B cell (primary cell): ENCODE measurements around the gene ABHD12B. TPM values are rescaled to one million over a fixed set of nuclear protein-coding genes. Genes with fewer than 3 reads are reported as not detected.

Source experiments
- ATAC-seq: fragments of 200-7000 bp; cut with Tn5 transposase; one replicate; pipeline ENCODE4 v1.10.0; 2021; ENCODE audit warnings: low read depth, mild to moderate bottlenecking, moderate number of reproducible peaks, moderate library complexity
- CTCF ChIA-PET: fragments of 350-600 bp; sonication (Branson Sonifier 250); formaldehyde crosslinking; loops from one replicate; lab custom pipeline; 2021; ENCODE audit warnings: antibody characterized with exemption, inconsistent platforms; lab: Charles Lee
- POLR2A ChIA-PET: fragments of 350-600 bp; sonication (Branson Sonifier 250); formaldehyde crosslinking; loops from one replicate; lab custom pipeline; 2021; ENCODE audit warnings: antibody characterized with exemption; lab: Charles Lee
- DNase-seq: peaks from one replicate; pipeline ENCODE4 v3.0.0; 2013
- H2AFZ ChIP-seq: 2 replicates; pipeline ENCODE4 v1.6.1; 2012; ENCODE audit warnings: mild to moderate bottlenecking, low read depth, low read length; ENCODE audit not compliant: insufficient read depth, poor library complexity, severe bottlenecking
- H3K27ac ChIP-seq, 2 donors: 1 replicate in 1 of 2; 2 replicates in 1 of 2; pipeline ENCODE4 v1.5.1; 2012 to 2013; ENCODE audit warnings: low read length in 2 of 2, mild to moderate bottlenecking in 2 of 2, moderate library complexity in 1 of 2
- H3K27me3 ChIP-seq, 4 experiments: fragments of 200-600 bp in 1 of 4; sonication (generic) in 1 of 4; replicated peaks in 1 of 4; 1 replicate in 2 of 4; 2 replicates in 2 of 4; pipeline versions ENCODE4 v1.6.1 to v1.7.0; 2013 to 2016; ENCODE audit warnings: low read length in 3 of 4, mild to moderate bottlenecking in 2 of 4, mixed read lengths in 1 of 4, moderate library complexity in 1 of 4; ENCODE audit not compliant: insufficient read depth in 4 of 4, control insufficient read depth in 3 of 4; ENCODE audit errors: control extremely low read depth in 1 of 4
- H3K36me3 ChIP-seq, 2 experiments: replicated peaks in 1 of 2; 1 replicate in 1 of 2; 2 replicates in 1 of 2; pipeline versions ENCODE4 v1.6.1 to v1.7.1; 2013; ENCODE audit warnings: low read length in 1 of 2; ENCODE audit not compliant: insufficient read depth in 2 of 2, control insufficient read depth in 1 of 2; ENCODE audit errors: control extremely low read depth in 1 of 2, extremely low read depth in 1 of 2
- H3K4me1 ChIP-seq, 2 donors: fragments of 200-600 bp in 1 of 2; sonication (generic) in 1 of 2; 1 replicate in 1 of 2; 2 replicates in 1 of 2; pipeline versions ENCODE4 v1.5.1 to v1.6.1; 2013 to 2017; ENCODE audit warnings: low read length in 2 of 2; ENCODE audit not compliant: control insufficient read depth in 2 of 2, insufficient read depth in 2 of 2
- H3K4me2 ChIP-seq: replicated peaks from 2 replicates; pipeline ENCODE3; 2012; ENCODE audit warnings: mild to moderate bottlenecking, low read depth, low read length; ENCODE audit not compliant: poor library complexity, severe bottlenecking
- H3K4me3 ChIP-seq, 5 experiments: fragments of 200-600 bp in 1 of 5; sonication (generic) in 1 of 5; 1 replicate in 3 of 5; 2 replicates in 2 of 5; pipeline versions ENCODE4 v1.5.1 to v1.7.0; 2011 to 2016; ENCODE audit warnings: low read length in 4 of 5, mild to moderate bottlenecking in 4 of 5, low read depth in 2 of 5, control low read depth in 1 of 5, moderate library complexity in 1 of 5; ENCODE audit not compliant: insufficient read depth in 1 of 5; ENCODE audit errors: control extremely low read depth in 1 of 5, extremely low read depth in 1 of 5
- H3K79me2 ChIP-seq: fragments of 200-600 bp; sonication (generic); one replicate; pipeline ENCODE4 v1.6.0; 2016; ENCODE audit warnings: low read length; ENCODE audit not compliant: control insufficient read depth, insufficient read depth
- H3K9ac ChIP-seq: fragments of 200-600 bp; sonication (generic); 2 replicates; pipeline ENCODE4 v1.6.1; 2017; ENCODE audit warnings: mild to moderate bottlenecking, low read length, moderate library complexity
- H3K9me3 ChIP-seq, 3 donors: one replicate each; pipeline versions ENCODE4 v1.6.1 to v1.7.1; 2013; ENCODE audit warnings: low read length in 2 of 3; ENCODE audit not compliant: control insufficient read depth in 2 of 3, insufficient read depth in 1 of 3; ENCODE audit errors: control extremely low read depth in 1 of 3
- H4K20me1 ChIP-seq: 2 replicates; pipeline ENCODE4 v1.6.0; 2012; ENCODE audit warnings: mild to moderate bottlenecking, low read length; ENCODE audit not compliant: insufficient read depth, control insufficient read depth, poor library complexity, severe bottlenecking
- H3K27ac Mint-ChIP-seq: one replicate; pipeline ENCODE4 v1.8.0; 2021; ENCODE audit warnings: mixed read lengths
- H3K27me3 Mint-ChIP-seq: one replicate; pipeline ENCODE4 v1.8.0; 2021; ENCODE audit warnings: mixed read lengths
- H3K4me1 Mint-ChIP-seq: one replicate; pipeline ENCODE4 v1.8.0; 2021; ENCODE audit warnings: mixed read lengths
- H3K4me3 Mint-ChIP-seq: one replicate; pipeline ENCODE4 v1.8.0; 2021; ENCODE audit warnings: mixed read lengths
- H3K9me3 Mint-ChIP-seq: one replicate; pipeline ENCODE4 v1.8.0; 2022; ENCODE audit warnings: mixed read lengths; ENCODE audit not compliant: insufficient read depth
- CTCF ChIP-seq: fragments of 200-600 bp; IDR thresholded peaks from one replicate; pipeline ENCODE4 v1.8.0; 2022; ENCODE audit warnings: antibody characterized with exemption, mild to moderate bottlenecking
- EZH2 ChIP-seq: IDR thresholded peaks from 2 replicates; pipeline ENCODE4 v1.6.1; 2012; ENCODE audit warnings: borderline replicate concordance, low read depth, mild to moderate bottlenecking, moderate library complexity, low read length; ENCODE audit not compliant: insufficient read depth, poor library complexity, severe bottlenecking
- WGBS: methylation state at CpG from one replicate; pipeline ENCODE4 v1.1.5; 2013; ENCODE audit warnings: missing lambda C conversion rate; ENCODE audit not compliant: insufficient coverage; 5-methylcytosine and 5-hydroxymethylcytosine counted together
- intact Hi-C: fragments of 100-400 bp; cut with micrococcal nuclease; formaldehyde crosslinking; loops from one replicate; pipeline ENCODE4 v1.10.0; 2022
- polyA plus RNA-seq: library from polyadenylated mRNA; depleted of rRNA; stranded (reverse); fragments of >200 nt; gene quantifications from 2 replicates; pipeline ENCODE4 v1.2.3, GENCODE V29; 2012
- total RNA-seq, 2 donors: library from RNA; stranded (reverse); fragments of 120-200 nt in 1 of 2; gene quantifications; 1 replicate in 1 of 2; 2 replicates in 1 of 2; pipeline versions ENCODE4 v1.2.3 to v1.2.4, GENCODE V29; 2013 to 2022

ABHD12B gene
- total and polyA plus RNA-seq, 2 donors (not counting 1 experiment from before 2014, with no cell fraction given), result not detected

- Mint-ChIP-seq H3K27me3 (peaks cover 50% of the 10 kb centered on the region), H3K27ac (no peak within 1 kb of the TSS), H3K4me1 (peaks cover 17% of the 10 kb centered on the region), H3K9me3 (no peaks in the 10 kb centered on the region), H3K4me3 (peak within 1 kb of the TSS; percentile 91)
- Histone ChIP-seq H3K4me2 (peak within 1 kb of the TSS; percentile 99), H4K20me1 (no peaks in the 10 kb centered on the region), H2AFZ (peak within 1 kb of the TSS; percentile 79), H3K27me3 (peaks cover 0 to 35% (median 25%) of the 10 kb centered on the region in 4 experiments), H3K36me3 (no peaks in the 10 kb centered on the region), H3K4me3 (peak within 1 kb of the TSS; percentile 44 to 78 (median 66)), H3K79me2 (no peaks in the 10 kb centered on the region), H3K9ac (peak within 1 kb of the TSS; percentile 84), H3K9me3 (peaks cover 0 to 10% (median 0%) of the 10 kb centered on the region in 3 donors), H3K27ac (no peak within 1 kb of the TSS), H3K4me1 (peaks cover 18 to 20% of the 10 kb centered on the region in 2 donors)
- ATAC-seq (peak; percentile 78), DNase-seq (peak; percentile 51)
- under 1% methylated on average over 74 of the region's 74 CpGs for WGBS
- intact Hi-C loops, result no loop called here
- POLR2A ChIA-PET, result no interaction called here
- peak; percentile 83 for TF ChIP-seq EZH2
- TF ChIP-seq CTCF, result no peak
- CTCF ChIA-PET, result interaction anchor here (0.5 to 1.1 kb wide), 2 partner anchors 84 to 503 kb away, joined by 3 read pairs; no protein-coding TSS in a partner anchor
Measured at GRCh38 chr14:50943943-50944646, 72.2 kb downstream of the ABHD12B start, which contains the start of gene PYGL. TSS of gene PYGL (minus strand) at chr14:50944483. CDS start at chr14:50944403, 80 bp downstream.
